Measurements from ENCODE around the gene COL4A4.
A peak's percentile ranks its signal among the peaks of the same experiment; 100 is the strongest.

- TF ChIP-seq POLR2AphosphoS5 (IDR thresholded peaks at IDR 0.05) (peak; percentile 41), CTCF (IDR thresholded peaks at IDR 0.05) (peak; percentile 66 to 84 (median 79))
Measured at GRCh38 chr2:226984750-226985582, 179.0 kb downstream of the COL4A4 start.
